HT-29 (cell line): ENCODE data around the gene CCL27. TPM values are rescaled to one million over a fixed set of nuclear protein-coding genes. Genes with fewer than 3 reads are reported as not detected.

Source experiments
- DNase-seq: peaks from one replicate; pipeline ENCODE4 v3.0.0-alpha.2; 2015; ENCODE audit warnings: low spot score
- small RNA-seq: library from RNA; depleted of rRNA; stranded (forward); fragments of <200 nt; gene quantifications from one replicate; pipeline ENCODE3, GENCODE V24; 2014
- total RNA-seq: library from RNA; depleted of rRNA; stranded (reverse); fragments of >200 nt; shearing (Covaris generic); gene quantifications from 2 replicates; pipeline ENCODE4 v1.2.3, GENCODE V29; 2014; rRNA removed

Gene CCL27
- total RNA-seq, 1 experiment from 2014 or later, result not detected

- no peak for DNase-seq
Observed at GRCh38 chr9:34627716-34628655, 34.5 kb downstream of the CCL27 start.

- DNase-seq, result no peak
Observed at GRCh38 chr9:34625186-34625486, 37.3 kb downstream of the CCL27 start.

GRCh38 chr9:34624475-34625185, 37.8 kb downstream of the CCL27 start:
- DNase-seq, result no peak

GRCh38 chr9:34623374-34624235, 38.9 kb downstream of the CCL27 start:
- no peak for DNase-seq

GRCh38 chr9:34620061-34620994, 42.1 kb downstream of the CCL27 start, which contains the start of gene DCTN3:
DCTN3 (minus strand) TSS chr9:34620495; CDS start chr9:34620464, 31 bp downstream.
- DNase-seq, result peak; percentile 93

GRCh38 chr9:34615132-34615531, 47.3 kb downstream of the CCL27 start:
- DNase-seq, result no peak

GRCh38 chr9:34612788-34613390, 49.6 kb downstream of the CCL27 start:
- DNase-seq, result peak; percentile 89

Small RNAs within 50 kb of the gene (small RNA-seq; reads per million reads assigned to genes)
- not detected for gene CCL27

Other genes starting within 250 kb of the CCL27 start
- gene FAM219A, start 204.1 kb downstream of the CCL27 start, total RNA-seq, result 8.0 and 10.3 TPM in 2 replicates
- not detected in 2 replicates for gene DNAI1, start 203.9 kb downstream of the CCL27 start, total RNA-seq
- 0.94 and 1.4 TPM in 2 replicates for gene ENHO, start 139.7 kb downstream of the CCL27 start, total RNA-seq
- not detected in 2 replicates for gene CNTFR, start 72.9 kb downstream of the CCL27 start, total RNA-seq
- gene RPP25L, start 50.6 kb downstream of the CCL27 start, total RNA-seq, result 48.7 and 67.6 TPM in 2 replicates
- 72.7 and 98.1 TPM in 2 replicates for gene DCTN3, start 42.2 kb downstream of the CCL27 start, total RNA-seq
- gene ARID3C, start 33.6 kb downstream of the CCL27 start, total RNA-seq, result not detected in 2 replicates
- 239 and 269 TPM in 2 replicates for gene SIGMAR1, start 24.9 kb downstream of the CCL27 start, total RNA-seq
- 25.5 and 32.8 TPM in 2 replicates for gene GALT, start 16.0 kb downstream of the CCL27 start, total RNA-seq
- 1.7 and 4.7 TPM in 2 replicates for gene IL11RA, start 10.5 kb downstream of the CCL27 start, total RNA-seq
- gene CCL19, start 28.6 kb upstream of the CCL27 start, total RNA-seq, result not detected in 2 replicates
- not detected in 2 replicates for gene CCL21, start 47.5 kb upstream of the CCL27 start, total RNA-seq